Activated T-cell treated with anti-CD3 and anti-CD28 coated beads for 24 hours (primary cell): ENCODE results near the gene KMT2A.
"Not testable (repeated sequence)": the region's sequence is repeated elsewhere in the genome, so short reads cannot be mapped to it uniquely, and the experiment has no call there.

Experiments used
- DNase-seq: peaks from one replicate; pipeline ENCODE4 v3.0.0-alpha.2; 2020; ENCODE audit warnings: low read depth

KMT2A gene

GRCh38 chr11:118435893-118436624 is at the start of gene KMT2A:
KMT2A (plus strand) TSS chr11:118436492; CDS start chr11:118436513, 21 bp downstream.
- DNase-seq = peak; percentile 94

GRCh38 chr11:118396097-118396501 is 40.2 kb upstream of the KMT2A start:
- no peak for DNase-seq

GRCh38 chr11:118397448-118397847 is 38.8 kb upstream of the KMT2A start:
- no peak for DNase-seq

GRCh38 chr11:118398791-118399559 is 37.3 kb upstream of the KMT2A start:
- peak; percentile 25 for DNase-seq

- DNase-seq = peak; percentile 87
These were observed 35.0 kb upstream of the KMT2A start, which contains the start of gene ATP5MG for GRCh38 chr11:118401151-118401879. ATP5MG (plus strand) TSS chr11:118401606; CDS start chr11:118401666, 60 bp downstream.

- DNase-seq = no peak
These were observed 34.3 kb upstream of the KMT2A start for GRCh38 chr11:118401880-118402590.

- DNase-seq = not testable (repeated sequence)
These were observed 33.7 kb upstream of the KMT2A start for GRCh38 chr11:118402594-118402993.

GRCh38 chr11:118406599-118407166 is 29.6 kb upstream of the KMT2A start:
- no peak for DNase-seq

- no peak for DNase-seq
These were observed 26.1 kb upstream of the KMT2A start for GRCh38 chr11:118410055-118410745.

GRCh38 chr11:118411530-118411929 is 24.8 kb upstream of the KMT2A start:
- DNase-seq = no peak

- no peak for DNase-seq
These were observed 23.4 kb upstream of the KMT2A start for GRCh38 chr11:118412921-118413320.

- no peak for DNase-seq
These were observed 21.1 kb upstream of the KMT2A start for GRCh38 chr11:118415062-118415738.

GRCh38 chr11:118415739-118416068 is 20.6 kb upstream of the KMT2A start:
- no peak for DNase-seq

GRCh38 chr11:118416900-118417299 is 19.4 kb upstream of the KMT2A start:
- DNase-seq = not testable (repeated sequence)

- DNase-seq = no peak
These were observed 18.5 kb upstream of the KMT2A start for GRCh38 chr11:118417801-118418200.

- DNase-seq = no peak
These were observed 17.5 kb upstream of the KMT2A start for GRCh38 chr11:118418766-118419165.

GRCh38 chr11:118427707-118428106 is 8.6 kb upstream of the KMT2A start:
- DNase-seq = no peak

GRCh38 chr11:118430956-118431355 is 5.3 kb upstream of the KMT2A start:
- DNase-seq = no peak

- DNase-seq = no peak
These were observed 2.2 kb upstream of the KMT2A start for GRCh38 chr11:118434123-118434552.

GRCh38 chr11:118434553-118435289 is 1.6 kb upstream of the KMT2A start:
- DNase-seq = peak; percentile 38
